HG03280 (cell line): ENCODE measurements around the gene ZNF695.
"Not testable (repeated sequence)": the region's sequence is repeated elsewhere in the genome, so short reads cannot be mapped to it uniquely, and the experiment has no call there.

Experiments used
- ATAC-seq: cut with Tn5 transposase; IDR thresholded peaks from one replicate; pipeline ENCODE4 v1.9.1; 2021; ENCODE audit warnings: mild to moderate bottlenecking, moderate library complexity; ENCODE audit not compliant: unreplicated experiment

Gene ZNF695

DNA sequence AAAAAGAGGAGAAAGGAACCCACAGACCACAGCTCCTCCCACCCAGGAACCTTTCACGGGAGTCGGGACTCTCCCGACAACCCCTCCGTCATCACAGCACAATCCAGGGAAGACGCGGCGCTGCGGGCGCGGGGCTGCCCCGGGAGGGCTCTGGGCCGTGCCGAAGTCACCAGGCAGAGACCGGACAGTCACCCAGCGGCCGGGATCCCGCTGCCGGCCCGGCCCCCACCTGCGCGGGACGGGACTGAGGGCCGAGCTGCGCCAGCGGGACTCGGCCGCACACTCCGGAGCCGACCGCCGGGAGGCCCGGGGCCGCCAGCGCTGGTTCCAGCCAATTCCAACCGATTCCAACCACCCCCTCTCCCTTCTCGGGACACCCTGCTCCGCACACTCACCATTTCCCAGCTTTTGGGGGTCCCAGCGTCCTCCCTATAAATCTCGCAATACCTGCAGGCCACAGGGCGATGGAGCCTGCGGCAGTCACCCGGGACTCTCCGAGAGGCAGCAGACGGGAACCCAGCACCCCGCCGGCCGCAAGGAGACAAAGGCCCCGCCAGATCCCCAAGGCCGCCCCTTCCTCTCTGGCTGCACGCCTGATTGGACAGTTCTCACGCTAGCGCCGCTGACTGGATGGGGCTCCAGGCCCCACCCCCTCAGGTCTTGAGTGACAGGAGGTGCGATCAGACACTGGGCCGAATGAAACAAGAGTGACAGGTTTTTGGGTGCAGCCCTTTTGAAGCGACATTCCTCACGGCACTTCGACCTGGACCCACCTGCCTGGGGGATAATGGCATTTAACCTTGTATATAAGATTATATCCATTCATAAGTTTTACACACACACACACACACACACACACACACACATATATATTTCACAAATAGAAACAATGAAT, at the start of gene ZNF695:
ZNF695 (minus strand) TSS at position 547 of the 895 bp plus-strand sequence; CDS start at position 398, 149 bp downstream.
- peak; percentile 99 for ATAC-seq

DNA sequence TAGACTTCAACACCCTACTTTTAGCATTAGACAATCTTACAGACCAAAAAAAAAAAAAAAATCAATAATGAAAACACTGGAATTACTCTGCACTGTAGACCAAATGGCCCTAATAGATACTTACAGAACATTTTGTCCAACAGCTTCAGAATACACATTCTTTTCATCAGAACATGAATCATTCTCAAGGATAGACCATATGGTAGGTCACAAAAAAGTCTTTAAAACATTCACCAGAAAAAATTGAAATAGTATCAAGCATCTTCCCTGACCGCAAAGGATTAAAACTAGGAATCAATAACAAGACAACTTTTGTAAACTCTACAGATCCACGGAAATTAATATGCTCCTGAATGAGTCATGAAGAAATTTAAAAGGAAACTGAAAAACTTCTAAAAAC, 48.2 kb upstream of the ZNF695 start:
- ATAC-seq: no peak

DNA sequence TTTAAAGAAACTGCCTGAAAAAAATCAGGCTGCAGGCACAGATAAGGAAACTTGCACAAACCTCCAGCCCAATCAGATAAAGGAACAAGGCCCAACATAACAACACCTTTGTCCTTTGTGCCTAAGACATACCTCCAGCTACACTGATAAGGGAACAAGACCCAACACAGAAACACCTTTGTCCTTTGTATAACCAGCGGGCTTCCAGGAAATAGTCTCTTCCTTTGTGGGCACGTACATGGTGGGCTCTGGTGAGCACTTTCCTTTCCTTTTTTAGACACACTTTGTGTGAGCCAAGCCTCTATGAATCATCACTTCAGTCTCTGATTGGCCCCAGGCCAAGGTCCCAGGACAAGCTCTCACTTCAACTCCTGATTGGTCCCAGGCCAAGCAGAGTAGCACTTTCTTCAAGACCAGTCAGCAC, 47.1 kb upstream of the ZNF695 start:
- ATAC-seq: no peak

DNA sequence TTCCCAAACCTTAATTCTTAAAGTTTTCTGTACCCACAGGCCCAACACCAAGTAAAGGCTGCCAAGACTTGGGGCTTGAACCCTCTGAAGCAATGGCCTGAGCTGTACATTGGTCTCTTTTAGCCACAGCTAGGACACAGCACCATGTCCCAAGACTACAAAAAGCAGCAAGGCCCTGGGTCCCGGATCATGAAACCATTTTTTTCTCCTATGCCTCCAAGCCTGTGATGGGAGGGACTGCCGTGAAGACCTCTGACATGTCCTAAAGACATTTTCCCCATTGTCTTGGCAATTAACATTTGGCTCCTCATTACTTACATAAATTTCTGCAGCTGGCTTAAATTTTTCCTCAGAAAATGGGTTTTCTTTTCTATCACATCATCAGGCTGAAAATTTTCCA, 39.8 kb upstream of the ZNF695 start:
- no peak for ATAC-seq

DNA sequence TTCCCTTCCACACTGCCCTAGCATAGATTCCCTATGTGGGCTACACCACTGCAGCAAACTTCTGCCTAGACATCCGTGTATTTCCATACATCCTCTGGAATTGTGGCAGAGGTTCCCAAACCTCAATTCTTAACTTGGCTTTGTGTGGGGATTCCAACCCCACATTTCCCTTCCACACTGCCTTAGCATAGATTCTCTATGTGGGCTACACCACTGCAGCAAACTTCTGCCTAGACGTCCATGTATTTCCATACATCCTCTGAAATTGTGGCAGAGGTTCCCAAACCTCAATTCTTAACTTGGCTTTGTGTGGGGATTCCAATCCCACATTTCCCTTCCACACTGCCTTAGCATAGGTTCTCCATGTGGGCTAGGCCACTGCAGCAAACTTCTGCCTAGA, 39.4 kb upstream of the ZNF695 start:
- ATAC-seq: no peak

DNA sequence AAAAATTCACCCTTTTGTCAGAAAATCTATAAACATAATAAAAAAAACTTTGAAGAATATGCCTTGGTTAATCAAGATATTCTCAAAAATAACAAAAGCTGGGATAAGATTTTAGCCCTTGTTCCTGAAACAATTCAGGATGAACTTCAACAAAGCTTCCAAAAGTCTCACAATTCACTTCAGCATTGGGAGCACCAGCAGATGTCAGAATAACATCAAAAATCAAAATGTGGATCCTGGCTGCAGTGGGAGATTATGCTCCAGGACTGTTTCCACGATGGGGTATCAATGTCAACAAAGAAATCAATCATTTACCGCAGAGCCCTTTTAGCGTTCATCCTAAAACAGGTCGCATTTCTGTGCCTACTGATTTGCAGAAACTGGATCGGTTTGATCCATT, 35.5 kb upstream of the ZNF695 start:
- ATAC-seq: no peak

DNA sequence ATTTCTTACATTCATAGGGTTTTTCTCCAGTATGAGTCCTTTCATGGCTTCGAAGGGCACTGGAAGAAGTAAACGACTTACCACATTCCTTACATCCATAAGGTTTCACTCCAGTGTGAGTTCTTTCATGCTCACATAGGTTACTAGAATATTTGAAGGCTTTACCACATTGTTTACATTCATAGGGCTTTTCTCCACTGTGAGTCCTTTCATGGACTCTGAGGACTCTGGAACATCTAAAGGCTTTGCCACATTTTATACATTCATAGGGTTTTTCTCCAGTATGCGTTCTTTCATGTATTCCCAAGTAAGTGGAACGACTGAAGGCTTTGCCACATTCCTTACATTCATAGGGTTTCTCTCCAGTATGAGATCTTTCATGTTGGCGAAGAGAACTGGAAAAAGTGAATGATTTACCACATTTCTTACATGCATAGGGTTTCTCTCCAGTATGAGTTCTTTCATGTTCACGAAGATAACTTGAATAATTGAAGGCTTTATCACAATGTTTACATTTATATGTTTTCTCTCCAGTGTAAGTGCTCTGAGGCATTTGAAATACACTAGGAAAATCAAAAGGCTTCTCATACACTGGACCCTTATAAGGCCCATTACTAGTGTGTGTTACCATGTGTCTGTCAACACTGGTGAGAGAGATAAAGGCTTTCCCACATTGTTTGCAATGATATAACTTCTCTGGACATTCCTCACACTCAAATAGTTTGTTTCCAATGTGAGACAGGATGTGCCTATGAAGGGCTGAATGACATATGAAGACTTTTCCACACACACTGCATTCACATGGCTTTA, 29.9 kb upstream of the ZNF695 start:
- ATAC-seq: no peak

DNA sequence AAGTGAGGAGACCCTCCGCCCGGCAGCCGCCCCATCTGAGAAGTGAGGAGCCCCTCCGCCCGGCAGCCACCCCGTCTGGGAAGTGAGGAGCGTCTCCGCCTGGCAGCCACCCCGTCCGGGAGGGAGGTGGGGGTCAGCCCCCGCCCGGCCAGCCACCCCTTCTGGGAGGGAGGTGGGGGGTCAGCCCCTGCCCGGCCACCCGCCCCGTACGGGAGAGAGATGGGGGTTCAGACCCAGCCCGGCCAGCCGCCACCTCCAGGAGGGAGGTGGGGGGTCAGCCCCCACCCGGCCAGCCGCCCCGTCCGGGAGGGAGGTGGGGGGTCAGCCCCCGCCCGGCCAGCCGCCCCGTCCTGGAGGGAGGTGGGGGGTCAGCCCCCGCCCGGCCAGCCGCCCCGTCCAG, 24.4 kb upstream of the ZNF695 start:
- not testable (repeated sequence) for ATAC-seq

DNA sequence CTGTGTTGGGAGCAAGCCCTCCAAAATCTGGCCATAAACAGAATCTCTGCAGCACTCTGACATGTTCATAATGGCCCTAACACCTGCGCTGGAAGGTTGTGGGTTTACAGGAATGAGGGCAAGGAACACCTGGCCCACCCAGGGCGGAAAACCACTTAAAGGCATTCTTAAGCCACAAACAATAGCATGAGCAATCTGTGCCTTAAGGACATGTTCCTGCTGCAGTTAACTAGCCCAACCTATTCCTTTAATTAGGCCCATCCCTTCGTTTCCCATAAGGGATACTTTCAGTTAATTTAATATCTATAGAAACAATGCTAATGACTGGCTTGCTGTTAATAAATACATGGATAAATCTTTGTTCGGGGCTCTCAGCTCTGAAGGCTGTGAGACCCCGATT, 16.8 kb upstream of the ZNF695 start:
- ATAC-seq: not testable (repeated sequence)

DNA sequence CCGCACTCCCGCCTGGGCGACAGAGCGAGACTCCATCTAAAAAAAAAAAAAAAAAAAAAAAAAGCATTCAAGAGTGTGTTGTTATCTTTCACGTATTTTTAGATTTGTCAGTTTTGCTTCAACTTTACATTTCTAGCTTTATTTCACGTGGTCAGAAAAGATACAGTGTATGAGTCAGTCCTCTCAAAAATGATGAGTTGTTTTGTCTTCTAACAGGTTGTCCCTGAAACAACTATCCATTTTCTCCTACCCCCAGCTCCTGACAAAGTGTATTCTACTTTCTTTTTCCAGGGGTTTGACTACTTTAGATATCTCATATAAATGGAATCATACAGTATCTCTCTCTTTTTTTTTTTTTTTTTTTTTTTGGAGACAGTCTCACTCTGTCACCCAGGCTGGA, 5.5 kb upstream of the ZNF695 start:
- no peak for ATAC-seq

DNA sequence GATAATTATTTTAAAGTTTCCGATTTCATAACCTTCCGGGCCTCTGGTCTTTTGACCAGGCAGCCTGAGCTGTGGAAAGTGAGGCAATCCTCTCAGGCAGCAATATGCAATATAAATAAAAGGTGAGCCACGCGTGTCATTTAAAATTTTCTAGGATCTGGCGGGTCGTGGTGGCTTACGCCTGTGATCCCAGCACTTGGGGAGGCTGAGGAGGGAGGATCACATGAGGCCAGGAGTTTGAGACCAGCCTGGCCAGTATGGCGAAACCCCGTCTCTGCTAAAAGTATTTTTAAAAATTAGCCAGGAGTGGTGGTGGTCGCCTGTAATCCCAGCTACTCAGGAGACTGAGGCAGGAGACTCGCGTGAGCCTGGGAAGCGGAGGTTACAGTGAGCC, 546 bp upstream of the ZNF695 start:
- no peak for ATAC-seq

DNA sequence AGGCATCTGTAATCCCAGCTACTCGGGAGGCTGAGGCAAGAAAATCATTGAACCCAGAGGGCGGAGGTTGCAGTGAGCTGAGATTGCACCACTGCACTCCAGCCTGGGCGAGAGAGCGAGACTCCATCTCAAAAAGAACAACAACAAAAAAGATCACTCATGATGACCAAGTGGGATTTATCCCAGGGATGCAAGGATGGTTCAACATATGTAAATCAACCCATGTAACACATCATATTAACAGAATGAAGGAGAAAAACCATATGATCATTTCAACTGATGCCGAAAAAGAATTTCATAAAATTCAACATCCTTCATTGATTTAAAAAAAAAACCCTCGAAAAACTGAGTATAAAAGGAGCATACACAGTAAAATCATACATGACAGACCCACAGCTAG, 3.8 kb downstream of the ZNF695 start:
- ATAC-seq: not testable (repeated sequence)

DNA sequence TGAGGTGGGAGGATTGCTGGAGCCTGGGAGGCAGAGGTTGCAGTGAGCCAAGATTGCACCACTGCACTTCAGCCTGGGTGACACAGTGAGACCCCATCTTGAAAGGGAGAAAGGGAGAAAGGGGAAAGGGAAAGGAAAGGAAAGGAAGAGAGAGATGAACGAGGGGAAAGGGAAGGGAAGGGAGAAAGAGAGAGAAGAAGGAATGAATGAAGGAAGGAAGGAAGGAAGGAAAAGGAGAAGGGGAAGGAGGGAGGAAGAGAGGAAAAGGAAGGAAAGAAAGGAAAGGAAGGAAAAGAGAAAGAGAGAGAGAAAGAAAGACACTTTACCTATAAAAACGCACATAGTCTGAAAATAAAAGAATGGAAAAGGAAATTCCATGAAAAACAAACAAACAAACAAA, 18.0 kb downstream of the ZNF695 start:
- ATAC-seq: no peak

DNA sequence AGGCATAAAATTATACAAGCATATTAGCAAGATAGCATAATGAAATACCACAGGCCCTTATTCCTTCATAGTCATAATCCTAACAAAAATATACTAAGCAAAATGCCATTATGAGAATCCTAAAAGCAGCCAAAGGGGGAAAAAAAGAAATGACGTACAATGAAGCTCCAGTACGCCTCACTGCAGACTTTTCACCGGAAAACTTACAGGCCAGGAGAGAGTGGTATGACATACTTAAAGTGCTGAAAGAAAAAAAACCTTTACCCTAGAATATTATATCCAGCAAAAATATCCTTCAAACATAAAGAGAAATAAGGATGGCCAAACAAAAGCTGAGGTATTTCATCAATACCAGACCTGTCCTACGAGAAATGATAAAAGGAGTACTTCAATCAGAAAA, 19.5 kb downstream of the ZNF695 start:
- ATAC-seq: no peak

DNA sequence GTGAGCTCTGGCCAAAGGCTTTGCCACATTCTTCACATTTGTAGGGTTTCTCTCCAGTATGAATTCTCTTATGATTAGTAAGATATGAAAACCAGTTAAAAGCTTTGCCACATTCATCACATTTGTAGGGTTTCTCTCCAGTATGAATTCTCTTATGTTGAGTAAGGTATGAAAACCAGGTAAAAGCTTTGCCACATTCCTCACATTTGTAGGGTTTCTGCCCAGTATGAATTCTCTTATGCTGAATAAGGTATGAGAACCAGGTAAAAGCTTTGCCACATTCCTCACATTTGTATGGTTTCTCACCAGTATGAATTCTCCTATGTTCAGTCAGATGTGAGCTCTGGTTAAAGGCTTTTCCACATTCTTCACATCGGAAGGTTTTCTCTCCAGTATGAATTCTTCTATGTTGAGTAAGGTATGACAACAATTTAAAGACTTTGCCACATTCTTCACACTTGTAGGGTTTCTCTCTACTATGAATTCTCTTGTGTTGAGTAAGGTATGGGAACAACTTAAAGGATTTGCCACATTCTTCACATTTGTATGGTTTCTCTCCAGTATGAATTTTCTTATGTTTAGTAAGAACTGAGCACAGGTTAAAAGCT, 20.7 kb downstream of the ZNF695 start:
- no peak for ATAC-seq

DNA sequence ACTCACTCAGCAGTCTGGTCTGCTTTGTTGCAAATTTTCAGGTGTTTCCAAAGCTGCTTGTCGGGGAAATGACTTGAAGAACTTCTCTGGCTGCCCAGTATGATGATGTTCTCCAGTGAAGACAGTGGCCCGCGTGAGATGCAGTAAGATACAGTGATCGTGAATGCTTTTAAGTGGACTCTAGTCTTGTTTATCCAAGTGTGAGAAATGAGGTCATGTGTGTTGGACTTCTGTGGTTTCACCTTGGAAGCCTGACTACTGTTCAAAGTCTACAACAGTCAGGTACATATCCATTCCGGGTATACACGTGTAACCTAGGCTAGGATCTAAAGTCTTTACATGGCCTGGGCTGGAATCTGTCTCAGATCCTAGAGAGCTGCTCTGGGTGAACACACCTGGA, 29.1 kb downstream of the ZNF695 start:
- no peak for ATAC-seq

DNA sequence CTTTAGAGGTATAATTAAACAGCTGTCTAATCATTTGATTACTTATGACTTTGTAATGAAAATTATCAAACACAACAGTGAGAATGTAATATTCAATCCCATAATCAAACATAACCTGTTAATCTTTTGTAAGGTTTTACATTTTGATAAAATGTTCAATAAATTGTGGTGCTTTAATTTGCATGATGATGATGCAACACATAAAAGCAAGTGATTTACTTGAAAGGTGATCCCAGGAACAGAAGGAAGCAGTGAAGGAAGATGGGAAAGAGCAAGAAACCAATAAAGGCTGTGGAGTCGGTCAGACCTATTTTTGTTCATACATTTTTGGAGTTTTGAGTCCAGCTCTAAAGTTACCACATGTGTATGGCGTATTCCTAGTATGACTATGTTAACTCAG, 29.6 kb downstream of the ZNF695 start:
- ATAC-seq: no peak

DNA sequence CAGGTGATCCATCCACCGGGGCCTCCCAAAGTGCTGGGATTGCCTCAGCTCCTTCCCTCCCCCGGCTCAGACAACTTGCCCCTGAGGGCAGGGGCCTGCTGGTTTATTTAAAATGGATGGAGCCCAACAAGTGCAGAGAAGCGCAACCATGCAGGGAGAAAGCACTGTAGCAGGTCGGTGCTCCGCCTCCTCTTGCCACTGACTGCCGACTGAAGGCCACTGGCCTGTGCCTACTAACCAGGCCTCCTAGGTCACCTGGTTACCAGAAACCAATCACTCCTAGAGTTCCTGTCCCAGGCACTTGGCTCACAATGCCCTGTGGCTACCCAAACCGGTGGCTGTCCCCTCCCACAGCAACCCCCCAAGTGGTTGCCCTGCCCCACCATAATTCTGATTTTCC, 35.9 kb downstream of the ZNF695 start:
- no peak for ATAC-seq

DNA sequence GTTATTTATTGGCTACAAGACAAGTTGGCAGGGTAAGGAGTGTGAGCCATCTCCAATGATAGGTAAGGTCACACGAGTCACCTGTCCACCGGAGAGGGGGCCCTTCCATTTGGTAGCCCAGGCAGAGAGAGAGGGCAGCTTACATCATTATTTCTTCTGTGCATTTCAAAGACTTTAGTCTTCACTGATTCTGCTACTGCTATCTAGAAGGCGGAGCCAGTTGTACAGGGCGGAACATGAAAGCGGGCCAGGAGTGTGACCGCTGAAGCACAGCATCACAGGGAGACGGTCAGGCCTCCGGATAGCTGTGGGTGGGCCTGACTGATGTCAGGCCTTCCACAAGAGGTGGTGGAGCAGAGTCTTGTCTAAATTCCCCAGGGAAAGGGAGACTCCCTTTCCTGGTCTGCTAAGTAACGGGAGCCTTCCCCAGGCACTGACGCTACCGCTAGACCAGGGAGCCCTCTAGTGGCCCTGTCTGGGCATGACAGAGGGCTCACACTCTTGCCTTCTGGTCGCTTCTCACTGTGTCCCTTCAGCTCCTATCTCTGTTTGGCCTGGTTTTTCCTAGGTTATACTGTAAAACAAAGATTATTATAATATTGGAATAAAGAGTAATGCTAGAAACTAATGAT, 36.7 kb downstream of the ZNF695 start:
- no peak for ATAC-seq

DNA sequence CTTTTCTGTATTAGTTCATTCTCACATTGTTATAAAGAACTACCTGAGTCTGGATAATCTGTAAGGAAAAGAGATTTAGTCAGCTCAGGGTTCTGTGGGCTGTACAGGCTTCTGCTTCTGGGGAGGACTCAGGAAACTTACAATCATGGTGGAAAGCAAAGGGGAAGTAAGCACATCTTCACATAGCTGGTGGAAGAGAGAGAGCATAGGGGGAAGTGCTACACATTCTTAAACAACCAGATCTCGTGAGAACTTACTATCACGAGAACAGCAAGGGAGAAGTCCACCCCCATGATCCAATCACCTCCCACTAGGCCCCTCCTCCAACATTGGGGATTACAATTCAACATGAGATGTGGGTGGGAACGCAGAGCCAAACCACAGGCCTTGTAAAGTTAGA, 38.2 kb downstream of the ZNF695 start:
- no peak for ATAC-seq

DNA sequence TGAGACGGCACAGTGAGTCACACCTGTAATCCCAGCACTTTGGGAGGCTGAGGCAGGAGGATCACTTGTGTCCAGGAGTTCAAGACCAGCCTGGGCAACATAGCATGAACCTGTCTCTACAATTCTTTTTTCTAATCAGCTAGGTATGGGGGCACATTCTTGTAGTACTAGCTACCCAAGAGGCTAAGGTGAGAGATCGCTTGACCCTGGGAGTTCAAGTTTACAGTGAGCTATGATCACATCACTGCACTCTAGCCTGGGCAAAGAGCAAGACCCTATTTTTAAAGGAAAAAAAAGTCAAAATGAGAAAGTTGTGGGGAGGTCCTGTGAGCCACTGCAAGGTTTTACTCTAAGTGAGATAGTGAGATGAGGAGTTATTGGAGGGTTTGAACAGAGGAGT, 41.4 kb downstream of the ZNF695 start:
- ATAC-seq: no peak
